ENCODE results near the gene CD82. TPM values are rescaled to one million over a fixed set of nuclear protein-coding genes. Genes with fewer than 3 reads are reported as not detected.
A peak's percentile ranks its signal among the peaks of the same experiment; 100 is the strongest.

Gene CD82
- polyA plus RNA-seq, 1 donor (not counting 4 experiments of a cell fraction or from before 2014, with no cell fraction given), result 118 TPM

DNA sequence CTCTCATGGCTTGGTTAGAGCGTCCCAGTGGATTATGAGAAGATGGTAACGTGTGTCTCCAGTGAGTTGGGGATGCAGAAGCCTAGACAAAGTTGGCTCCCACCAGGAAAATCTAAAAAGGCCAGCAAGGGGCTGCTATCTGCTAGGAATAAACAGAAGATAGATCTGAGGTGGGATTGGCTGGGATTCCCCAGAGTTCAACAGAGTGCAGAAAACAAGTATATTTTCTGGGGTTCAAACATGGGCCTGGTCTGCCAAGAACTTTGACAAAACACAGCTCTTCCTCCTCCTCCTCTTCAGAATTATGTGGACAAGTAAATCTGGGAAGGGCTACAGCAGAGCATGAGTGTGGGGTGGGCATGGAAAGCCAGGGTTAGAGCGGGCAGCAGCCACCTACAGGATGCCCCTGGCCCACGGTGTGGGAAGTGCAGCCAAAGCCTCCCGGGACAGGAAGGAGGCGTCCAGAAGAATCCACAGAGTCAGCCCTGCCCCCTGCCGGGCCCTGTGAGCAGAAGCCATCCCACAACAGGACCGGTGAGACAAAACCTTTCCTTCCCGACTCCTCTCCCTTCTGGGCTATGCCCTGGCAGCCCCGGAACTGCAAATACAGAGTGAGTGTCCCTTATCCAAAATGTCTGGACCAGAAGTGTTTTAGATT is 67.1 kb downstream of the CD82 start:
- dilution Hi-C loops (cut with MboI; ENCODE audit: extremely low pct_ligation_motif_present, low sequenced_read_pairs), result loop anchor here (25.0 kb wide), 1 partner anchor 255 kb away; no protein-coding TSS in a partner anchor
- Histone ChIP-seq H3K9me3 (ENCODE audit: control insufficient read depth, low read depth, low read length) (no peaks in the 10 kb centered on the region), H4K20me1 (ENCODE audit: control insufficient read depth, extremely low read depth, insufficient read depth, low read length) (no peaks in the 10 kb centered on the region), H3K9ac (ENCODE audit: control insufficient read depth, extremely low read depth, insufficient read depth, low read length) (no peak overlapping the region), H3K4me1 (ENCODE audit: control insufficient read depth, extremely low read depth, insufficient read depth, low read length) (peaks cover 8% of the 10 kb centered on the region), H3K9me1 (ENCODE audit: control insufficient read depth, extremely low read depth, insufficient read depth, low read length) (no peaks in the 10 kb centered on the region), H3K4me2 (ENCODE audit: control insufficient read depth, extremely low read depth, insufficient read depth, low read depth, low read length) (no peak overlapping the region), H3K27me3 (ENCODE audit: control insufficient read depth, extremely low read depth, insufficient read depth, low read length) (peaks cover 16% of the 10 kb centered on the region), H3K4me3 (ENCODE audit: control insufficient read depth in 2 of 3, extremely low read depth in 1 of 3, insufficient read depth in 2 of 3, low read depth in 1 of 3, low read length in 3 of 3) (no peak overlapping the region), H3K27ac (ENCODE audit: control insufficient read depth, insufficient read depth, low read length) (no peak overlapping the region), H3K79me2 (ENCODE audit: control insufficient read depth, insufficient read depth, low read length) (no peaks in the 10 kb centered on the region), H3K36me3 (ENCODE audit: control insufficient read depth in 2 of 2, extremely low read depth in 1 of 2, insufficient read depth in 2 of 2, low read length in 2 of 2) (no peaks in the 10 kb centered on the region), H2AFZ (ENCODE audit: control insufficient read depth, low read length) (no peak overlapping the region)
- no peak for FAIRE-seq
- no peak for DNase-seq (ENCODE audit: low read depth, low spot score)
- TF ChIP-seq EZH2 (IDR thresholded peaks at IDR 0.05; ENCODE audit: low read length), result no peak
- TF ChIP-seq, protein P1, sequence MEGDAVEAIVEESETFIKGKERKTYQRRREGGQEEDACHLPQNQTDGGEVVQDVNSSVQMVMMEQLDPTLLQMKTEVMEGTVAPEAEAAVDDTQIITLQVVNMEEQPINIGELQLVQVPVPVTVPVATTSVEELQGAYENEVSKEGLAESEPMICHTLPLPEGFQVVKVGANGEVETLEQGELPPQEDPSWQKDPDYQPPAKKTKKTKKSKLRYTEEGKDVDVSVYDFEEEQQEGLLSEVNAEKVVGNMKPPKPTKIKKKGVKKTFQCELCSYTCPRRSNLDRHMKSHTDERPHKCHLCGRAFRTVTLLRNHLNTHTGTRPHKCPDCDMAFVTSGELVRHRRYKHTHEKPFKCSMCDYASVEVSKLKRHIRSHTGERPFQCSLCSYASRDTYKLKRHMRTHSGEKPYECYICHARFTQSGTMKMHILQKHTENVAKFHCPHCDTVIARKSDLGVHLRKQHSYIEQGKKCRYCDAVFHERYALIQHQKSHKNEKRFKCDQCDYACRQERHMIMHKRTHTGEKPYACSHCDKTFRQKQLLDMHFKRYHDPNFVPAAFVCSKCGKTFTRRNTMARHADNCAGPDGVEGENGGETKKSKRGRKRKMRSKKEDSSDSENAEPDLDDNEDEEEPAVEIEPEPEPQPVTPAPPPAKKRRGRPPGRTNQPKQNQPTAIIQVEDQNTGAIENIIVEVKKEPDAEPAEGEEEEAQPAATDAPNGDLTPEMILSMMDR (optimal IDR thresholded peaks at IDR 0.05 in 1 of 3, IDR thresholded peaks at IDR 0.05 in 1 of 3, conservative IDR thresholded peaks at IDR 0.05 in 1 of 3; ENCODE audit: extremely low read depth in 1 of 3, insufficient read depth in 2 of 3, low read length in 3 of 3), result peak; percentile 28 to 58 (median 51)

DNA sequence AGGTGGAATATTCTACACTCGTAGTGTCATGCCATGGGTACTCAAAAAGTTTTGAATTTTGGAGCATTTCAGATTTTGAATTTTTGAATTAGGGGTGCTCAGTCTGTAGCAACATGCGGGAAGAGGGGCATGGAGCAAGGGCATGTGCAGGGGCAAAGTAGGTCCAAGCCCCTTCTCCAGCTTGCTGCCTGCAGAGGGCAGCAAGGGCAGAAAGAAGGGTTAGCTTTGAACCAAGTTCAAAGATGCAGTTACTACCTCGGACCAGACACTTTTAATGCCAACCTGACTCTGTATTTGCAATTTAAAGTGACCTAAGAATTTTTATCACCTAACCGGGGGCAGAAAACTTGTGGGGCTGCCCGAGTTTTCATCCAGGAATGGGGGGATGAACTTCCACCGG is 68.2 kb downstream of the CD82 start:
- Histone ChIP-seq H3K4me1 (ENCODE audit: control insufficient read depth, extremely low read depth, insufficient read depth, low read length) (peaks cover 8% of the 10 kb centered on the region), H3K9me3 (ENCODE audit: control insufficient read depth, low read depth, low read length) (no peaks in the 10 kb centered on the region), H3K9ac (ENCODE audit: control insufficient read depth, extremely low read depth, insufficient read depth, low read length) (no peak overlapping the region), H3K27me3 (ENCODE audit: control insufficient read depth, extremely low read depth, insufficient read depth, low read length) (peaks cover 15% of the 10 kb centered on the region), H3K4me3 (ENCODE audit: control insufficient read depth in 2 of 3, extremely low read depth in 1 of 3, insufficient read depth in 2 of 3, low read depth in 1 of 3, low read length in 3 of 3) (no peak overlapping the region), H3K36me3 (ENCODE audit: control insufficient read depth in 2 of 2, extremely low read depth in 1 of 2, insufficient read depth in 2 of 2, low read length in 2 of 2) (no peaks in the 10 kb centered on the region), H3K9me1 (ENCODE audit: control insufficient read depth, extremely low read depth, insufficient read depth, low read length) (no peaks in the 10 kb centered on the region), H3K27ac (ENCODE audit: control insufficient read depth, insufficient read depth, low read length) (no peak overlapping the region), H3K4me2 (ENCODE audit: control insufficient read depth, extremely low read depth, insufficient read depth, low read depth, low read length) (no peak overlapping the region), H4K20me1 (ENCODE audit: control insufficient read depth, extremely low read depth, insufficient read depth, low read length) (no peaks in the 10 kb centered on the region), H2AFZ (ENCODE audit: control insufficient read depth, low read length) (no peak overlapping the region), H3K79me2 (ENCODE audit: control insufficient read depth, insufficient read depth, low read length) (no peaks in the 10 kb centered on the region)
- DNase-seq (ENCODE audit: low read depth, low spot score) (no peak), FAIRE-seq (no peak)
- dilution Hi-C loops (cut with MboI; ENCODE audit: extremely low pct_ligation_motif_present, low sequenced_read_pairs), result loop anchor here (25.0 kb wide), 1 partner anchor 254 kb away; no protein-coding TSS in a partner anchor
- TF ChIP-seq EZH2 (IDR thresholded peaks at IDR 0.05; ENCODE audit: low read length), result no peak
- TF ChIP-seq, protein P1 (optimal IDR thresholded peaks at IDR 0.05 in 1 of 3, IDR thresholded peaks at IDR 0.05 in 1 of 3, conservative IDR thresholded peaks at IDR 0.05 in 1 of 3; ENCODE audit: extremely low read depth in 1 of 3, insufficient read depth in 2 of 3, low read length in 3 of 3), result peak in 2 of 3 experiments; percentile 23 to 55
